K562 (cell line): ENCODE data around the gene CLK4. TPM values are rescaled to one million over a fixed set of nuclear protein-coding genes. Genes with fewer than 3 reads are reported as not detected.

Source experiments
- ATAC-seq: fragments of 200-7000 bp; cut with Tn5 transposase; 3 replicates; pipeline ENCODE4 v1.9.1; 2020; ENCODE audit warnings: moderate library complexity
- BruUV-seq: library from RNA; stranded (reverse); fragments of 400-500 nt; replicated peaks from 2 replicates; lab custom pipeline; 2021; lab: Mats Ljungman, UMichigan
- CTCF ChIA-PET: fragments of 300-600 bp; formaldehyde crosslinking; extraction: SDS; loops from one replicate; lab custom pipeline; 2021; ENCODE audit warnings: low intra/inter-chr PET ratio; lab: Yijun Ruan, JAX
- POLR2A ChIA-PET: fragments of 300-600, 350-650 bp; sonication (Branson Sonifier 250); formaldehyde crosslinking; extraction: SDS; loops from one replicate; lab custom pipeline; 2021; ENCODE audit warnings: antibody characterized with exemption, inconsistent platforms; lab: Yijun Ruan, JAX
- DNase-seq, 4 experiments: peaks; one replicate each; pipeline versions ENCODE4 v3.0.0 to v3.0.0-alpha.2; 2011 to 2018; ENCODE audit warnings: low spot score in 3 of 4, mixed read lengths in 3 of 4; ENCODE audit errors: extremely low read depth in 1 of 4
- FAIRE-seq: peaks from 2 replicates; lab custom pipeline; 2011; peaks lifted over from hg19 to GRCh38; lab: Jason Lieb, UNC
- H2AFZ ChIP-seq: 2 replicates; pipeline ENCODE4 v1.6.0; 2011; ENCODE audit warnings: low read depth, low read length, control low read depth, inconsistent platforms
- H3K27ac ChIP-seq: fragments of 200-600 bp; 3 replicates; pipeline ENCODE4 v1.8.0; 2011; ENCODE audit warnings: low read depth, mild to moderate bottlenecking, control low read depth, inconsistent platforms, low read length, moderate library complexity, mixed read lengths; ENCODE audit errors: extremely low read depth
- H3K27me3 ChIP-seq, 2 experiments: fragments of 300-600 bp in 1 of 2; 2 replicates in 1 of 2; 3 replicates in 1 of 2; pipeline versions ENCODE4 v1.6.0 to v1.8.0; 2011; ENCODE audit warnings: inconsistent platforms in 2 of 2, low read length in 2 of 2, mild to moderate bottlenecking in 1 of 2, mixed read lengths in 1 of 2, moderate library complexity in 1 of 2; ENCODE audit not compliant: control insufficient read depth in 2 of 2, insufficient read depth in 2 of 2
- H3K36me3 ChIP-seq: fragments of 300-600 bp; 3 replicates; pipeline ENCODE4 v1.8.0; 2011; ENCODE audit warnings: mild to moderate bottlenecking, low read length, inconsistent platforms; ENCODE audit not compliant: control insufficient read depth, insufficient read depth
- H3K4me1 ChIP-seq, 2 experiments: fragments of 200-600 bp in 1 of 2; replicated peaks in 1 of 2; 2 replicates in 1 of 2; 3 replicates in 1 of 2; pipeline versions ENCODE4 v1.5.1 to v1.8.0; 2011; ENCODE audit warnings: inconsistent platforms in 2 of 2, low read length in 2 of 2, mild to moderate bottlenecking in 1 of 2, mixed read lengths in 1 of 2, moderate library complexity in 1 of 2; ENCODE audit not compliant: control insufficient read depth in 2 of 2, insufficient read depth in 2 of 2
- H3K4me2 ChIP-seq: 2 replicates; pipeline ENCODE4 v1.6.1; 2011; ENCODE audit warnings: low read length, control low read depth, inconsistent platforms, mixed read lengths; ENCODE audit not compliant: insufficient read depth
- H3K4me3 ChIP-seq: fragments of 200-600 bp; sonication (generic), shearing (Covaris generic); 2 replicates; pipeline ENCODE4 v1.5.1; 2016; ENCODE audit warnings: control low read depth, inconsistent platforms
- H3K79me2 ChIP-seq: fragments of 200-600 bp; 3 replicates; pipeline ENCODE4 v1.8.0; 2011; ENCODE audit warnings: low read length, inconsistent platforms; ENCODE audit not compliant: control insufficient read depth, insufficient read depth
- H3K9ac ChIP-seq, 2 experiments: 2 replicates each; pipeline versions ENCODE4 v1.6.0 to v1.6.1; 2011; ENCODE audit warnings: low read depth in 2 of 2, low read length in 2 of 2, control low read depth in 1 of 2, inconsistent platforms in 1 of 2, mild to moderate bottlenecking in 1 of 2, mixed read lengths in 1 of 2; ENCODE audit not compliant: insufficient read depth in 1 of 2
- H3K9me1 ChIP-seq: one replicate; pipeline ENCODE4 v1.6.0; 2011; ENCODE audit warnings: inconsistent platforms, mild to moderate bottlenecking, low read length, moderate library complexity; ENCODE audit not compliant: control insufficient read depth, insufficient read depth
- H3K9me3 ChIP-seq: replicated peaks from 2 replicates; pipeline ENCODE4 v1.5.1; 2011; ENCODE audit warnings: low read depth, low read length, inconsistent platforms; ENCODE audit not compliant: control insufficient read depth, insufficient read depth
- H4K20me1 ChIP-seq: replicated peaks from 2 replicates; pipeline ENCODE4 v1.6.1; 2011; ENCODE audit warnings: low read length, inconsistent platforms, mixed read lengths; ENCODE audit not compliant: control insufficient read depth, insufficient read depth
- CGGBP1 ChIP-seq: fragments of 250-450 bp; sonication (Bioruptor Pico); IDR thresholded peaks from 2 replicates; pipeline ENCODE4 v1.9.0; 2021; ENCODE audit warnings: mild to moderate bottlenecking
- CHD1 ChIP-seq: fragments of 200-600 bp; sonication (generic); IDR thresholded peaks from one replicate; pipeline ENCODE4 v1.6.1; 2012; ENCODE audit warnings: mild to moderate bottlenecking, moderate library complexity, low read length, inconsistent platforms
- ERF ChIP-seq: fragments of 450-650 bp; formaldehyde crosslinking; IDR thresholded peaks from 2 replicates; pipeline ENCODE4 v1.4.0; 2020; ENCODE audit warnings: mild to moderate bottlenecking, mixed read lengths
- GATAD2B ChIP-seq: fragments of 450-650 bp; IDR thresholded peaks from 2 replicates; pipeline ENCODE4 v1.6.1; 2017; ENCODE audit warnings: mild to moderate bottlenecking, borderline replicate concordance
- ILF3 ChIP-seq: fragments of 450-650 bp; IDR thresholded peaks from 2 replicates; pipeline ENCODE4 v1.6.1; 2018; ENCODE audit warnings: antibody characterized with exemption, mild to moderate bottlenecking, moderate library complexity, borderline replicate concordance
- MCM3 ChIP-seq: fragments of 450-650 bp; IDR thresholded peaks from 2 replicates; pipeline ENCODE4 v1.6.1; 2016
- MECOM ChIP-seq: fragments of 250-450 bp; sonication (Bioruptor Pico); IDR thresholded peaks from 2 replicates; pipeline ENCODE4 v1.8.0; 2022; ENCODE audit warnings: inconsistent platforms
- NRF1 ChIP-seq, 2 experiments: fragments of 450-650 bp; IDR thresholded peaks in 1 of 2; conservative IDR thresholded peaks in 1 of 2; 2 replicates each; pipeline ENCODE4 v1.6.1; 2014; ENCODE audit warnings: mild to moderate bottlenecking in 2 of 2
- THRB ChIP-seq: fragments of 450-650 bp; formaldehyde crosslinking; conservative IDR thresholded peaks from 2 replicates; pipeline ENCODE4 v1.4.0; 2022; ENCODE audit warnings: mild to moderate bottlenecking, missing genetic modification characterization
- ZBTB5 ChIP-seq: fragments of 450-650 bp; IDR thresholded peaks from 2 replicates; pipeline ENCODE4 v1.6.1; 2017; ENCODE audit warnings: antibody characterized with exemption
- ZNF24 ChIP-seq: fragments of 450-650 bp; IDR thresholded peaks from 2 replicates; pipeline ENCODE4 v1.6.1; 2016
- ZNF431 ChIP-seq: sonication (generic); formaldehyde crosslinking; IDR thresholded peaks from 2 replicates; pipeline ENCODE4 v1.8.0; 2022; ENCODE audit warnings: mild to moderate bottlenecking, missing genetic modification reagents
- ZNF592 ChIP-seq: fragments of 450-650 bp; IDR thresholded peaks from 2 replicates; pipeline ENCODE4 v1.6.1; 2017; ENCODE audit warnings: antibody characterized with exemption, mild to moderate bottlenecking
- WGBS: fragments of 100-300 bp; shearing (Covaris generic); methylation state at CpG from one replicate; pipeline ENCODE4 v1.1.6; 2016; ENCODE audit warnings: low coverage, mixed read lengths; ENCODE audit not compliant: insufficient coverage; ENCODE audit errors: missing lambda C conversion rate; 5-methylcytosine and 5-hydroxymethylcytosine counted together
- in situ Hi-C: fragments of 300-500 bp; cut with MboI; formaldehyde crosslinking; loops from 4 replicates; pipeline ENCODE4 v1.15.0; 2018; ENCODE audit warnings: inconsistent platforms, mixed read lengths
- intact Hi-C: fragments of 100-400 bp; cut with micrococcal nuclease; formaldehyde crosslinking; loops from 2 replicates; pipeline ENCODE4 v1.14.2; 2022
- polyA plus RNA-seq, 8 experiments: library from polyadenylated mRNA; depleted of rRNA in 4 of 8; stranded (reverse) in 5 of 8; unstranded in 3 of 8; fragments of >200 nt; fragmentation: Nextera tagmentation in 2 of 8; fragmentation: Illumina TruSeq in 1 of 8; extraction: Ambion mirVana in 2 of 8; extraction: Trizol in 1 of 8; gene quantifications; 2 replicates each; pipeline versions ENCODE4 v1.2.1 to v1.2.3, GENCODE V29; 2011 to 2014; ENCODE audit warnings: inconsistent platforms in 1 of 8, missing spikeins in 1 of 8
- total RNA-seq, 7 experiments: library from RNA; depleted of rRNA in 6 of 7; stranded (reverse); fragments of >200 nt in 6 of 7; fragmentation: Illumina TruSeq in 2 of 7; extraction: Trizol in 2 of 7; gene quantifications; 2 replicates each; pipeline versions ENCODE4 v1.2.1 to v1.2.3, GENCODE V29; 2011 to 2021; ENCODE audit warnings: low replicate concordance in 1 of 7

The CLK4 gene
- total and polyA plus RNA-seq, 9 of the 15 experiments (the other 6 are each of a cell fraction or from before 2014, with no cell fraction given), result 10.5 to 23.1 (median 13.9) TPM

- no peak for FAIRE-seq
- DNase-seq, result peak in 1 of 4 experiments; percentile 2
- H3K79me2 ChIP-seq, result no peaks in the 10 kb centered on the region
- peaks cover 4 to 5% of the 10 kb centered on the region in 2 experiments; a peak in 3 of 5 replicates for H3K4me1 ChIP-seq
- H4K20me1 ChIP-seq, result no peaks in the 10 kb centered on the region
- in situ Hi-C loops, result no loop called here
- TF ChIP-seq CGGBP1 (CRISPR knock-in tag), result no peak
- no peak for TF ChIP-seq THRB (CRISPR knock-in tag)
- TF ChIP-seq CHD1, result no peak
- TF ChIP-seq MCM3, result no peak
- TF ChIP-seq ZNF431, result no peak
- no peak for TF ChIP-seq NRF1 (conservative IDR thresholded peaks at IDR 0.05 in 1 of 2, IDR thresholded peaks at IDR 0.05 in 1 of 2)
- TF ChIP-seq ZBTB5, result no peak
- no peak for TF ChIP-seq ILF3
- TF ChIP-seq GATAD2B, result no peak
- no peak for TF ChIP-seq ZNF592
- no peak for TF ChIP-seq MECOM (CRISPR knock-in tag)
- TF ChIP-seq ZNF24, result no peak
- TF ChIP-seq ERF (CRISPR knock-in tag), result no peak
- BruUV-seq, result no TSS peak
- H3K27ac ChIP-seq, result no peak overlapping the region
- H3K9ac ChIP-seq, result no peak overlapping the region
- no peak for ATAC-seq
- no peaks in the 10 kb centered on the region for H3K36me3 ChIP-seq
- POLR2A ChIA-PET, result interaction anchor here (1.1 kb wide), 1 partner anchor 23 kb away, joined by 3 read pairs; no protein-coding TSS in a partner anchor
- H3K9me3 ChIP-seq, result no peaks in the 10 kb centered on the region; the same call in 1 of the 2 replicates
- CTCF ChIA-PET, result no interaction called here
- no peaks in the 10 kb centered on the region for H3K9me1 ChIP-seq
- 0% methylated on average over 9 of the region's 10 CpGs for WGBS
- H3K4me2 ChIP-seq, result no peak overlapping the region
- intact Hi-C loops, result no loop called here
- H3K4me3 ChIP-seq, result no peak overlapping the region
- peaks cover 14 to 49% of the 10 kb centered on the region in 2 experiments for H3K27me3 ChIP-seq
- no peak overlapping the region for H2AFZ ChIP-seq
These were observed 43.6 kb upstream of the CLK4 start for GRCh38 chr5:178670351-178670885.
